ENCODE data around the gene ADCY3. TPM values are rescaled to one million over a fixed set of nuclear protein-coding genes. Genes with fewer than 3 reads are reported as not detected.

Gene ADCY3
- total and polyA plus RNA-seq, 2 of the 4 experiments (the other 2 are of a cell fraction), result 17.4 to 46.1 TPM

GRCh38 chr2:24957976-24958375, 37.9 kb upstream of the ADCY3 start:
- Histone ChIP-seq H3K36me3 (ENCODE audit: control insufficient read depth, insufficient read depth, low read length) (peaks cover 27% of the 10 kb centered on the region), H3K18ac (ENCODE audit: low read depth, low read length) (no peak overlapping the region), H3K56ac (ENCODE audit: extremely low read depth, insufficient read depth, low read length) (no peak overlapping the region), H3K27ac (ENCODE audit: insufficient read depth, low read length) (no peak overlapping the region), H3K4me1 (ENCODE audit: control insufficient read depth, insufficient read depth, low read length) (no peaks in the 10 kb centered on the region), H3K4me2 (ENCODE audit: low read depth, low read length) (no peak overlapping the region), H3K23ac (ENCODE audit: low read depth, low read length) (no peak overlapping the region; the same call in 1 of the 2 replicates), H3K4me3 (ENCODE audit: insufficient read depth, low read depth, low read length) (no peak overlapping the region), H2AK5ac (ENCODE audit: low read depth, low read length) (no peak overlapping the region), H4K5ac (ENCODE audit: low read depth, low read length) (no peak overlapping the region), H2BK20ac (ENCODE audit: low read depth, low read length) (no peak overlapping the region), H2BK5ac (ENCODE audit: low read depth, low read length, poor library complexity, severe bottlenecking) (no peak overlapping the region), H4K8ac (ENCODE audit: low read depth in 2 of 2, low read length in 2 of 2) (no peak overlapping the region), H3K4ac (ENCODE audit: low read depth, low read length) (no peak overlapping the region), H4K20me1 (ENCODE audit: insufficient read depth, low read length) (no peaks in the 10 kb centered on the region), H3K14ac (replicated peaks; ENCODE audit: low read depth, low read length) (no peak overlapping the region), H3K9me3 (ENCODE audit: control insufficient read depth, insufficient read depth, low read length) (0 out of 2 replicates have a peak, but pooled peaks cover 2% of the 10 kb centered on the region), H2BK15ac (ENCODE audit: low read depth, low read length) (no peak overlapping the region), H3K9ac (ENCODE audit: low read depth, low read length) (no peak overlapping the region), H3K27me3 (ENCODE audit: control insufficient read depth, insufficient read depth, low read length) (no peaks in the 10 kb centered on the region), H2AFZ (replicated peaks; ENCODE audit: low read length, poor library complexity) (no peak overlapping the region), H2AK9ac (replicated peaks; ENCODE audit: low read depth, low read length, poor library complexity) (peak overlapping the region; percentile 62), H3K9me1 (ENCODE audit: insufficient read depth, low read length) (no peaks in the 10 kb centered on the region), H4K91ac (ENCODE audit: insufficient read depth, low read depth, low read length) (no peak overlapping the region), H3K79me1 (ENCODE audit: low read depth in 1 of 2, low read length in 2 of 2) (0 out of 4 replicates have a peak, but pooled peaks cover 0 to 3% of the 10 kb centered on the region in 2 experiments), H2BK120ac (ENCODE audit: low read depth, low read length) (no peak overlapping the region)
- no CpG with 5 or more reads among the region's 2 CpGs for WGBS, 2 experiments (ENCODE audit: extremely low coverage in 2 of 2, insufficient read length in 1 of 2)
- TF ChIP-seq RFX5 (IDR thresholded peaks at IDR 0.05; ENCODE audit: low read depth, low read length) (no peak), SMC3 (IDR thresholded peaks at IDR 0.05; ENCODE audit: low read depth, low read length) (no peak), MAZ (IDR thresholded peaks at IDR 0.05; ENCODE audit: borderline replicate concordance, low read depth, low read length) (no peak), CEBPB (IDR thresholded peaks at IDR 0.05; ENCODE audit: low read depth, low read length) (no peak), MAFK (IDR thresholded peaks at IDR 0.05; ENCODE audit: low read depth, low read length) (no peak), RAD21 (IDR thresholded peaks at IDR 0.05; ENCODE audit: low read length) (no peak), CTCF (conservative IDR thresholded peaks at IDR 0.05; ENCODE audit: low read depth, low read length) (no peak), MXI1 (IDR thresholded peaks at IDR 0.05; ENCODE audit: borderline replicate concordance, low read depth, low read length) (no peak), FOS (IDR thresholded peaks at IDR 0.05; ENCODE audit: low read depth, low read length) (no peak), USF2 (IDR thresholded peaks at IDR 0.05; ENCODE audit: low read depth, low read length) (no peak), CHD1 (IDR thresholded peaks at IDR 0.05; ENCODE audit: low read depth, low read length) (no peak), RCOR1 (IDR thresholded peaks at IDR 0.05; ENCODE audit: insufficient replicate concordance, low read length) (no peak), BHLHE40 (IDR thresholded peaks at IDR 0.05; ENCODE audit: low read depth, low read length) (no peak), ELK1 (IDR thresholded peaks at IDR 0.05; ENCODE audit: borderline replicate concordance, low read depth, low read length) (no peak), POLR2A (IDR thresholded peaks at IDR 0.05; ENCODE audit: low read depth, low read length) (no peak), NFE2L2 (IDR thresholded peaks at IDR 0.05; ENCODE audit: low read depth, low read length) (no peak)
- in situ Hi-C loops (cut with MboI; ENCODE audit: low sequenced_read_pairs), result no loop called here
- ATAC-seq (ENCODE audit: low read depth) (no peak), DNase-seq (no peak)
- dilution Hi-C loops (cut with HindIII; ENCODE audit: low sequenced_read_pairs, unreplicated experiment), result no loop called here
- intact Hi-C loops (cut with micrococcal nuclease), result no loop called here
- BruUV-seq (replicated peaks), result no TSS peak
- ChIA-PET POLR2A (ENCODE audit: unreplicated experiment) (no interaction called here), CTCF (no interaction called here)

Data from IMR-90 (cell line).